ENCODE data around the gene OR2AG2.

GRCh38 chr11:6778518-6778917 is 6.7 kb upstream of the OR2AG2 start:
- TF ChIP-seq CTCF (conservative IDR thresholded peaks at IDR 0.05) = no peak
- TF ChIP-seq ZFX (IDR thresholded peaks at IDR 0.05) = no peak
